NCI-H146 treated with DMSO at 0.1 percent for 48 hours (cell line): ENCODE data around the gene MFN2.
"Not testable (repeated sequence)": the region's sequence is repeated elsewhere in the genome, so short reads cannot be mapped to it uniquely, and the experiment has no call there.

Source experiments
- DNase-seq: peaks from one replicate; lab custom pipeline; 2025; ENCODE audit not compliant: unreplicated experiment; lab: John Stamatoyannopoulos, UW

MFN2 gene

GRCh38 chr1:11979851-11980675, at the start of gene MFN2:
Gene MFN2, plus strand, starts transcription at chr1:11980444. Its CDS starts 8,725 bp downstream, at chr1:11989169.
- DNase-seq: peak; percentile 88

GRCh38 chr1:11930571-11931445, 49.4 kb upstream of the MFN2 start:
- DNase-seq: no peak

- no peak for DNase-seq
These were observed 48.4 kb upstream of the MFN2 start for GRCh38 chr1:11931845-11932244.

GRCh38 chr1:11934302-11935056, 45.8 kb upstream of the MFN2 start, which contains the start of gene PLOD1:
Gene PLOD1, plus strand, starts transcription at chr1:11934717. Its CDS starts 63 bp downstream, at chr1:11934780.
- DNase-seq: peak; percentile 70

GRCh38 chr1:11935057-11935412, 45.2 kb upstream of the MFN2 start:
- DNase-seq: no peak

- DNase-seq: not testable (repeated sequence)
These were observed 44.5 kb upstream of the MFN2 start for GRCh38 chr1:11935733-11936132.

GRCh38 chr1:11938722-11939526, 41.3 kb upstream of the MFN2 start:
- no peak for DNase-seq

GRCh38 chr1:11939794-11940193, 40.5 kb upstream of the MFN2 start:
- DNase-seq: not testable (repeated sequence)

- DNase-seq: no peak
These were observed 39.9 kb upstream of the MFN2 start for GRCh38 chr1:11940260-11940921.

- no peak for DNase-seq
These were observed 38.0 kb upstream of the MFN2 start for GRCh38 chr1:11942280-11942679.

- no peak for DNase-seq
These were observed 36.6 kb upstream of the MFN2 start for GRCh38 chr1:11943619-11944018.

- DNase-seq: peak; percentile 64
These were observed 35.8 kb upstream of the MFN2 start for GRCh38 chr1:11944358-11944931.

- DNase-seq: no peak
These were observed 33.6 kb upstream of the MFN2 start for GRCh38 chr1:11946647-11947046.

GRCh38 chr1:11948822-11949458, 31.3 kb upstream of the MFN2 start:
- DNase-seq: no peak

GRCh38 chr1:11951901-11952300, 28.3 kb upstream of the MFN2 start:
- no peak for DNase-seq

- no peak for DNase-seq
These were observed 27.7 kb upstream of the MFN2 start for GRCh38 chr1:11952455-11953109.

- DNase-seq: no peak
These were observed 25.0 kb upstream of the MFN2 start for GRCh38 chr1:11955221-11955620.

- DNase-seq: no peak
These were observed 22.8 kb upstream of the MFN2 start for GRCh38 chr1:11957398-11957797.

GRCh38 chr1:11957897-11958296, 22.3 kb upstream of the MFN2 start:
- no peak for DNase-seq
